ENCODE measurements around the gene GAGE12J.

DNA sequence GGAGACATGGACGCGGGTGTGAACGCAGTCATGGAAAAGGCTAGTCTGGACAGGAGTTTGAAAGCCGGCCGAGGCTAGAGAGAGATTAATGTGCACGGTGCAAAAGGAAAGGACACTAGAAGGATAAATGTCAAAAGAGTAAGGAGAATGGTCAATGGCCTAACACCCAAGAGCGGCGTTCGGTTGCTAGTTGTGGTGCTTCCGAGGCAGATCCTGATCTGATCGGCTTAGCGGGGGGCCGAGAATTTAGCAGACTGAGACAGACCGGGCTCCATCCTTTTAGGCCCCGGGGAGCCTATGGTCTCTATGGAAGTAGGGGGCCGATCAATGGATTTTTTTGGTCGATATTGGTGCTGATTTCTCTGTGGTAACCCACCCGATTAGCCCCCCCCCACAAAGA lies 11.5 kb upstream of the GAGE12J start:
- TF ChIP-seq SRF (IDR thresholded peaks at IDR 0.05; ENCODE audit: low read depth) = no peak
- TF ChIP-seq YY1 (IDR thresholded peaks at IDR 0.05; ENCODE audit: extremely low read depth, insufficient replicate concordance, low read depth, low read length) = no peak
- TF ChIP-seq SIN3A (IDR thresholded peaks at IDR 0.05; ENCODE audit: low read depth) = no peak
- no peak for TF ChIP-seq CTCF (IDR thresholded peaks at IDR 0.05 in 2 of 3, conservative IDR thresholded peaks at IDR 0.05 in 1 of 3; ENCODE audit: borderline replicate concordance in 1 of 3, insufficient read depth in 1 of 3, low read depth in 2 of 3, low read length in 2 of 3)
- TF ChIP-seq EZH2phosphoT487 (IDR thresholded peaks at IDR 0.05; ENCODE audit: borderline replicate concordance) = no peak
- no peak for TF ChIP-seq REST (IDR thresholded peaks at IDR 0.05; ENCODE audit: low read depth)
- no peak for TF ChIP-seq MAX (IDR thresholded peaks at IDR 0.05)
- TF ChIP-seq, protein P1, sequence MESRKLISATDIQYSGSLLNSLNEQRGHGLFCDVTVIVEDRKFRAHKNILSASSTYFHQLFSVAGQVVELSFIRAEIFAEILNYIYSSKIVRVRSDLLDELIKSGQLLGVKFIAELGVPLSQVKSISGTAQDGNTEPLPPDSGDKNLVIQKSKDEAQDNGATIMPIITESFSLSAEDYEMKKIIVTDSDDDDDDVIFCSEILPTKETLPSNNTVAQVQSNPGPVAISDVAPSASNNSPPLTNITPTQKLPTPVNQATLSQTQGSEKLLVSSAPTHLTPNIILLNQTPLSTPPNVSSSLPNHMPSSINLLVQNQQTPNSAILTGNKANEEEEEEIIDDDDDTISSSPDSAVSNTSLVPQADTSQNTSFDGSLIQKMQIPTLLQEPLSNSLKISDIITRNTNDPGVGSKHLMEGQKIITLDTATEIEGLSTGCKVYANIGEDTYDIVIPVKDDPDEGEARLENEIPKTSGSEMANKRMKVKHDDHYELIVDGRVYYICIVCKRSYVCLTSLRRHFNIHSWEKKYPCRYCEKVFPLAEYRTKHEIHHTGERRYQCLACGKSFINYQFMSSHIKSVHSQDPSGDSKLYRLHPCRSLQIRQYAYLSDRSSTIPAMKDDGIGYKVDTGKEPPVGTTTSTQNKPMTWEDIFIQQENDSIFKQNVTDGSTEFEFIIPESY (IDR thresholded peaks at IDR 0.05; ENCODE audit: extremely low read depth, insufficient replicate concordance, low read length) = no peak
- no peak for TF ChIP-seq POLR2A (IDR thresholded peaks at IDR 0.05; ENCODE audit: borderline replicate concordance, extremely low read depth, insufficient read depth, insufficient read length)
- TF ChIP-seq FOSL1 (IDR thresholded peaks at IDR 0.05; ENCODE audit: low read depth) = no peak
- no peak for TF ChIP-seq CEBPB (IDR thresholded peaks at IDR 0.05; ENCODE audit: low read depth)
